Large intestine (tissue), 3 donors: ENCODE data around the gene B4GALNT3. TPM values are rescaled to one million over a fixed set of nuclear protein-coding genes. Genes with fewer than 3 reads are reported as not detected.
A peak's percentile ranks its signal among the peaks of the same experiment; 100 is the strongest.

ENCODE experiments used
- DNase-seq, 2 donors: peaks; one replicate each; pipeline versions ENCODE4 v3.0.0 to v3.0.0-alpha.2; 2013
- H3K27ac ChIP-seq: one replicate; pipeline ENCODE4 v1.5.1; 2013; ENCODE audit warnings: low read length
- H3K27me3 ChIP-seq: 2 replicates; pipeline ENCODE4 v1.6.1; 2013; ENCODE audit warnings: low read length; ENCODE audit not compliant: control insufficient read depth, insufficient read depth
- H3K36me3 ChIP-seq: 2 replicates; pipeline ENCODE4 v1.6.1; 2013; ENCODE audit warnings: low read length; ENCODE audit not compliant: control insufficient read depth, insufficient read depth
- H3K4me1 ChIP-seq: one replicate; pipeline ENCODE4 v1.6.1; 2013; ENCODE audit warnings: low read length; ENCODE audit not compliant: control insufficient read depth, insufficient read depth
- H3K4me3 ChIP-seq: one replicate; pipeline ENCODE4 v1.5.1; 2013; ENCODE audit warnings: low read length
- H3K9me3 ChIP-seq: one replicate; pipeline ENCODE4 v1.6.1; 2013; ENCODE audit warnings: mild to moderate bottlenecking, low read depth, low read length, moderate library complexity; ENCODE audit not compliant: control insufficient read depth
- WGBS: methylation state at CpG from one replicate; pipeline ENCODE4 v1.1.5; 2013; ENCODE audit warnings: low lambda C conversion rate; ENCODE audit not compliant: insufficient coverage; 5-methylcytosine and 5-hydroxymethylcytosine counted together
- polyA plus RNA-seq: library from polyadenylated mRNA; unstranded; fragments of 120-200 nt; gene quantifications from one replicate; pipeline ENCODE4 v1.2.1, GENCODE V29; 2013

Gene B4GALNT3
- polyA plus RNA-seq, 1 donor, result 5.9 TPM

- peak in 1 of 2 donors; percentile 64 for DNase-seq
- Histone ChIP-seq H3K27ac (no peak overlapping the region), H3K9me3 (no peaks in the 10 kb centered on the region), H3K4me3 (no peak overlapping the region), H3K4me1 (peaks cover 23% of the 10 kb centered on the region), H3K27me3 (no peaks in the 10 kb centered on the region), H3K36me3 (no peaks in the 10 kb centered on the region)
- no CpG with 5 or more reads among the region's 6 CpGs for WGBS
Observed at GRCh38 chr12:568486-568885, 108.7 kb downstream of the B4GALNT3 start.

GRCh38 chr12:569091-569676 is 109.4 kb downstream of the B4GALNT3 start:
- no CpG with 5 or more reads among the region's 6 CpGs for WGBS
- Histone ChIP-seq H3K4me3 (no peak overlapping the region), H3K27ac (no peak overlapping the region)

GRCh38 chr12:569803-570434 is 110.2 kb downstream of the B4GALNT3 start:
- DNase-seq, result peak; percentile 75 to 79
- Histone ChIP-seq H3K4me1 (peaks cover 23% of the 10 kb centered on the region), H3K4me3 (peak overlapping the region; percentile 51), H3K27me3 (no peaks in the 10 kb centered on the region), H3K27ac (no peak overlapping the region), H3K36me3 (no peaks in the 10 kb centered on the region), H3K9me3 (no peaks in the 10 kb centered on the region)
- no CpG with 5 or more reads among the region's 44 CpGs for WGBS

More at GRCh38 chr12:569091-569676, 109.4 kb downstream of the B4GALNT3 start:
- no peak for DNase-seq
- no peaks in the 10 kb centered on the region for H3K36me3 ChIP-seq
- no peaks in the 10 kb centered on the region for H3K9me3 ChIP-seq
- peaks cover 23% of the 10 kb centered on the region for H3K4me1 ChIP-seq
- H3K27me3 ChIP-seq, result no peaks in the 10 kb centered on the region

DNA sequence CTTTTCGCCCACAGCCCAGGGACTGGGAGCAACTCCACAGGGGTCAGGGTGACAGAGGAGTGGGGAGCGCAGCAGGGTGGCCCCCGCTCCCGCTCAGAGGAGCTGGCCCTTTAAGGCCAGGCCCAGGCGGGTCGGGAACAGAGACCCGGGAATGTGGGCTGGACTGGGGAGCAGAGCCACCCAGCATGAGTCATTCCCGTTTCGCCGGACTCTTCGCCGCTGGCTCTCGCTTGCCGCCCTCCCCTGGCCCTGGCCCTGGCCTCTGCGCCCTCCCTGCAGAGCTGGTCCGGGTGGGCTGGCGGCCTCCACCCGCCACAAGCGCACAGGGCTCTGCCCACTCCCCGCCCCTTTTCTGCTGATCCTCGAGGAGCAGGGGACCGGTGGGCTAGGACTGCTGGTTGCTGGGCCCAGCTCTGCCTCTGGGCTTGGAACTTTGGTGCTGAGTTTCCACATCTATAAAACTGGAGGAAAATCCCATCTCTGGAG is 110.7 kb downstream of the B4GALNT3 start:
- no CpG with 5 or more reads among the region's 22 CpGs for WGBS
- Histone ChIP-seq H3K27me3 (no peaks in the 10 kb centered on the region), H3K27ac (peak overlapping the region; percentile 41), H3K36me3 (no peaks in the 10 kb centered on the region), H3K4me1 (peaks cover 23% of the 10 kb centered on the region), H3K9me3 (no peaks in the 10 kb centered on the region), H3K4me3 (peak overlapping the region; percentile 51)
- peak; percentile 61 to 70 for DNase-seq

GRCh38 chr12:570921-571794 is 111.4 kb downstream of the B4GALNT3 start:
- Histone ChIP-seq H3K9me3 (no peaks in the 10 kb centered on the region), H3K4me3 (peak overlapping the region; percentile 51), H3K27ac (peak overlapping the region; percentile 41), H3K27me3 (no peaks in the 10 kb centered on the region), H3K4me1 (peaks cover 28% of the 10 kb centered on the region), H3K36me3 (no peaks in the 10 kb centered on the region)
- peak in 1 of 2 donors; percentile 44 for DNase-seq
- WGBS, result no CpG with 5 or more reads among the region's 22 CpGs

GRCh38 chr12:571795-572531 is 112.2 kb downstream of the B4GALNT3 start:
- no CpG with 5 or more reads among the region's 19 CpGs for WGBS
- Histone ChIP-seq H3K4me1 (peaks cover 31% of the 10 kb centered on the region), H3K27ac (no peak overlapping the region), H3K4me3 (no peak overlapping the region), H3K27me3 (no peaks in the 10 kb centered on the region), H3K9me3 (peaks cover 2% of the 10 kb centered on the region), H3K36me3 (no peaks in the 10 kb centered on the region)
- no peak for DNase-seq

- Histone ChIP-seq H3K27ac (no peak overlapping the region), H3K27me3 (no peaks in the 10 kb centered on the region), H3K4me1 (peaks cover 31% of the 10 kb centered on the region), H3K4me3 (no peak overlapping the region), H3K9me3 (peaks cover 2% of the 10 kb centered on the region), H3K36me3 (no peaks in the 10 kb centered on the region)
- WGBS, result no CpG with 5 or more reads among the region's 3 CpGs
- no peak for DNase-seq
Observed at GRCh38 chr12:572532-572899, 112.8 kb downstream of the B4GALNT3 start.

DNA sequence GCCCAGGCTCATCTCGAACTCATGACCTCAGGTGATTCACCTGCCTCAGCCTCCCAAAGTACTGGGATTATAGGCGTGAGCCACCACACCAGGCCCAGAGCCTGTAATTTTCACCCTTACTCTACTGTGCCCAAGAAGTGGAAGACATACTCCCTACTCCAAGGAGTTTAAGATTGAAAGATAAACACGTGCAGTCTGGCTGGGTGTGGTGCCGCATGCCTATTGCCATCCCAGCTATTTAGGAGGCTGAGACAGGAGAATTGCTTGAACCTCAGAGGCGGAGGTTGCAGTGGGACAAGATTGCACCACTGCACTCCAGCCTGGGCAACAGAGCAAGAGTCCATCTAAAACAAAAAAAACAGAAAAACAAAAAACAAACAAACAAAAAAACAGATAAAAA is 113.5 kb downstream of the B4GALNT3 start:
- peaks cover 29% of the 10 kb centered on the region for H3K4me1 ChIP-seq
- no peaks in the 10 kb centered on the region for H3K27me3 ChIP-seq
- no peak overlapping the region for H3K27ac ChIP-seq
- WGBS, result no CpG with 5 or more reads among the region's 5 CpGs
- DNase-seq, result no peak
- no peak overlapping the region for H3K4me3 ChIP-seq
- peaks cover 2% of the 10 kb centered on the region for H3K9me3 ChIP-seq
- no peaks in the 10 kb centered on the region for H3K36me3 ChIP-seq

- Histone ChIP-seq H3K27me3 (no peaks in the 10 kb centered on the region), H3K9me3 (peaks cover 2% of the 10 kb centered on the region), H3K36me3 (no peaks in the 10 kb centered on the region), H3K27ac (no peak overlapping the region), H3K4me3 (no peak overlapping the region), H3K4me1 (peaks cover 17% of the 10 kb centered on the region)
- no peak for DNase-seq
- whole genome bisulfite sequencing, result no CpG with 5 or more reads among the region's 3 CpGs
Observed at GRCh38 chr12:574475-575128, 114.9 kb downstream of the B4GALNT3 start.
